Measurements from ENCODE around the gene MCF2L.

MCF2L gene

GRCh38 chr13:112968910-112969691 lies at the start of gene MCF2L:
Gene MCF2L, plus strand, starts transcription at chr13:112969214. Its CDS starts 166 bp downstream, at chr13:112969380.
- no peak for DNase-seq

DNA sequence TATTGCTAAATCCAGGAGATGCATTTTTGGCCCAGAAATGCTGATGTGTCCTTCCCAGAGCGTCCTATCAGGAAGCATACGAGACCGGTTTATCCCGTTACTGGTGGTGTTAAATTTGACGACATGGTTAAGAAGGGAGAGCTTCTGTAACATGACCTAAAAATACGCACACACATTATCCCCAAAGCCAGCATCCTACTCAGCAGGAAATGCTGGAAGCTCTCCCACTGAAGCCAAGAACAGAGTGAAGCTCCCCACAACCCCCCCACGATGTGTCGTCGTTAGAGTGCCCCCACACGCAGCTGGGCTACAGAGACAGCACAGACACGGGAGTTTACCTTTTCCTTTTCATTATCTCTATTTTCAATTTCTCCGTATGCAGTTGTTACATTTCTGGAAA lies 45.1 kb upstream of the MCF2L start:
- no peak for DNase-seq

DNA sequence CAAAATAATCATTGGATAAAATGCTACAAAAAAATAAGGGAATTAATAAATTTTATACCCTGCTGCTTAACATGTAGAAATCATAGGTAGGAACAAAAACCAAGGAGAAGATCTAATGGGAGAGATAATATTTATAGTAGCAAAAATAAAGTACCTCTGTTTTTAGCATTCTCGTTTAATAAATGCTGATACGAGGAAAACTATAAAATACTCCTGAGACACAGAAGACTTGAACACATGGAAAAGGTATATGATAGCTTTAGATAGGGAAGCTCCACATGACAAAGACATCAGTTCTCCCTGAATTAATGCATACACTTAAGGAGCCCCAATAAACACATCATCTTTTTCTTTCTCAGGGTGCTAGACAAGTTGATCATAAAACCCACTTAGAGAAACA lies 44.6 kb upstream of the MCF2L start:
- no peak for DNase-seq

DNA sequence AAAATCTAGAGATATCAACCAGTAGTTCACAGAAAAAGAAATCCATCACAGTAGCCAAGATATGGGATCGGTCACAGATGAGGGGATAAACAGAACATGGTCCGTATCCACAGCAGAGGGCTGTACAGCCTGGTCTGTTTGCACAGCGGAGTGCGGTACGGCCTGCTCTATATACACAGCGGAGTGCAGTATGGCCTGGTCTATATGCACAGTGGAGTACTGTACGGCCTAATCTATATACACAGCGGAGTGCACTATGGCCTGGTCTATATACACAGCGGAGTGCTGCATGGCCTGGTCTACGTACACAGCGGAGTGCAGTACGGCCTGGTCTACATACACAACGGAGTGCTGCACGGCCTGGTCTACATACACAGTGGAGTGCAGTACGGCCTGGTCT lies 43.0 kb upstream of the MCF2L start:
- no peak for DNase-seq

- no peak for DNase-seq
Measured at GRCh38 chr13:112926993-112927392, 42.0 kb upstream of the MCF2L start.

- no peak for DNase-seq
Measured at GRCh38 chr13:112928020-112928971, 40.7 kb upstream of the MCF2L start.

GRCh38 chr13:112928972-112929782 lies 39.8 kb upstream of the MCF2L start:
- DNase-seq: no peak

GRCh38 chr13:112929783-112930055 lies 39.3 kb upstream of the MCF2L start:
- no peak for DNase-seq

DNA sequence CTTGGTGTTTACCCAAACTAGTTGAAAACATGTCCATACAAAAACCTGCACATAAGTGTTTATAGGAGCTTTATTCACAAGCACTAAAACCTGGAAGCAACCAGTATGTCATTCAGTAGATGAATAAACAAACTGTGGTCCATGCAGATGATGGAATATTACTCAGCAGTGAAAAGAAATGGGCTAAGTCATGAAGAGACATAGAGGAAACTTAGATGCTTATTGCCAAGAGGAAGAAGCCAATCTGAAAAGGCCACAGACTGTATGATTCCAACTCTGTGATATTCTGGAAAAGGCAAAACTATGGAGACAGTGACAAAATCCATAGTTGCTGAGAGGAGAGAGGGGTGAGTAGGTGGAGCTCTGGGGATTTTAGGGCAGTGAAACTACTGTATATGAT lies 38.8 kb upstream of the MCF2L start:
- DNase-seq: no peak

DNA sequence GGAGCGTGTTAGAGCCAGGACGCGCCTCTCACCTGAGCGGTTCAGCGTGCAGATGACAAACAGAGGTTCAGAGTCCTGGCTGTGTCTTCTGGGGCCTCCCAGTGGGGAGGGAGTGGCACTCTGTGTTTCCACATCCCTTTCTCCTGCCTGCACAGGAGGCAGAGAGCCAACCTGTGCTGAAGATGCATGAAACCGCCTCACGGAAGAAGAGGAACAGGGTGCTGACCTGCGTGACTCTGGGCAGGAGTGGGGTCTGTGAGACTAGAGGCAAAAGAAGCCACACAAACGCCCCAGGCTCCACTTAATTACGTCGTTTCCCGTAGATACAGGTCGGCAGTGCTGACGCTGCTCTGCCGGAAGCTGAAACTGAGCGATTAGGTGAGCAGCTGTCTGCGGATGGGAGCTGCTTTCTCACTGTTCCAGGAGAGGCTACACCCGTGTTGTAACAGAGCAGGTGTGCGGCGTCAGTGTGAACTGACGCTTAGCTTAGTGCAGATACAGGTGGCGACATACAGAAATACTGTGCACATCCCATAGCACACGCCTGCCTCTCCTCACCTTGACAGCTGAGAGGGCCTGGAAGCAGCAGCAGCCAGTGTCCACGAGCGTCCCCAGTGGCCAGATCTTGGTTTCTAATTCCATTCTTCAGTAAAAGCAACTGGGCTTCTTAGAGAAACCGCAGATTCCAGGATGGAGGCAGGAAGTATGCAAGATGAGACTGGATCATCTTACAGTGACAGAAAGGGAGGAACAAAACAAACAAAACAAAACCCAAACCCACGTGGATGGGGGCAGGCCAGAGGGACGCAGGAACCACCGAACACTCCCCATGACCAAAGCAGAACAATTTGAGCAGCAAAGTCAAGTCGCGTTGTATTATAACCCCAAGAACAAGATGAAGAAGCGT lies 37.7 kb upstream of the MCF2L start:
- DNase-seq: no peak

- no peak for DNase-seq
Measured at GRCh38 chr13:112932971-112933370, 36.0 kb upstream of the MCF2L start.

DNA sequence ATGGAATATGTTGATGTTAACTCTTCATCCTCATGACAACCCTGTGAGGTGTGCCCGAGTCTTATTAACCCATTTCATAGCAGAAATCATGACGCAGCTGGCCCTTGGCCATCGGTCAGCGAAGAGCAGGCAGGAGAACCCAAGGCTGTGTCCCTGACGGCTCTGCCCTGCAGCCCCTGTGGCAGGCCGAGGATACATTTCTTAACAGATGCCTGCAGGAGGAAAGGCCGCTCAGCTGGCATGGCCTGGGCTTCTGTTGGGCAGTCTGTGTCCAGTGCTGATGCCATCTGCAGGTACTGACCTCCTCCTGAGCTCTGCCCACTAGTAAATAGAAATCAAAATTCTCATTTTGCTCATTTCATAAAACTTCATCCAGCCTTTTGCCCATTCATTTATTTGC lies 35.4 kb upstream of the MCF2L start:
- DNase-seq: no peak

- no peak for DNase-seq
Measured at GRCh38 chr13:112934078-112934477, 34.9 kb upstream of the MCF2L start.

DNA sequence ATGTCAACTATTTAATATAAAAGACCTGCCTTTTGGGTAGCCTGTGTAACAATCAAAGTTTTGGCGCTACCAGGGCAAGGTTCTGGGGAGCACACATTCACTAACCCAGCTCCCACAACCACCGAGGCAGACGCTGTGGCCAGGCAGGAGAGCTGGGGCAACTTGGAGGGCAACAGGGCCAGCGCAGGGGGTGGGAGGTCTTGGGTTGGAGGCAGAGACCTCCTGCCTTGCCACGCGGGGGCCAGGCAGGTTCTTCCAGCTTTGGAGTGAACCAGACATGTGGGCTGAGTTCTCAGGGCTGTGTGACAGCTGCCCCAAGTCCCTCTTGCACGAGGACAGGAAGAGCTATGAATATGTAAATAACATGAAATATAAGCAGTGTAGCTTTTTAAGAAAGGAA lies 30.3 kb upstream of the MCF2L start:
- DNase-seq: no peak

- DNase-seq: no peak
Measured at GRCh38 chr13:112940236-112940635, 28.8 kb upstream of the MCF2L start.

- DNase-seq: no peak
Measured at GRCh38 chr13:112941349-112941748, 27.7 kb upstream of the MCF2L start.

DNA sequence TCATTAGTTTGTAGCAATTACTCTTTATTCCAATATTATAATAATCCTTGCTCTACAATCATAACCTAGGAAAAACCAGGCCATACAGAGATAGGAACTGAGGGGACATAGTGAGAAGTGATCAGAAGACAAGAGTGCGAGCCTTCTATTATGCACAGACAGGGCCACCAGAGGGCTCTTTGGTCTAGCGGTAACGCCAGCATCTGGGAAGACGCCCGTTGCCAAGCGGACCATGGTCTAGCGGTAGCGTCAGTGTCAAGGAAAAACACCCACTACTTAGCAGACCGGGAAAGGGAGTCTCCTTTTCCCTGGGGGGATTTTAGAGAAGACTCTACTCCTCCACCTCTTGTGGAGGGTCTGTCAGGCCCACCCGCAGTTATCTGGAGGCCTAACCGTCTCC lies 27.2 kb upstream of the MCF2L start:
- peak; percentile 10 to 35 for DNase-seq

DNA sequence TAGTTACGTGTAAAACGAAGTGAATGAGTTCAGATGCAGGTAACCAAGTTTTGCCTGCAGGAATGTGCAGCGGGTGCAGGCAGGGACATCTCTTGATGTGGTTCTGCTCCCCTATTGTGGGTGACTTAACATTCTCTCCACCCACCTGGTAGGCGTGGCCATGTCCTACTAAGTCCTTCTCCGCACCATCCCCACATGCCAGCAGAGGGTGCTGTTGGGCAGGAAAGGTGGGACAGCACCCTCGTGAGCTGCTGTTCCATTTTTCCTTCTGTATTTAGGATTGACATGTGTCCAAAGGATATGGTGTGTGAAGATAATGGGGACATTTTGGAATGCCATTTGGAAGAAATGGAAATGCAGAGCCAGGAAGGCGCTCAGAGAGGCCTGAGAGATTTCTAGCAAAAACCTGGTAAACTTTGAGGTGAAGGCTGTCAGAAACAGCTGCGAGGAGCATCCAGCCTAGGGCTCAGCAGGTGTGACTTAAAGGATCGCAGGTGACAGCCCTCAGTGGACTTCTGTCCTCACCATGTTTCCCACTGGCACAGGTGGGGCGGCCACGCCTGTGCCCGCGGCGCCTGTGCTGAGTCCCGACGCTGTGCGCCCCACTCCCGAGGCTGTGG lies 26.2 kb upstream of the MCF2L start:
- DNase-seq: peak; percentile 86 to 92

- peak in 1 of 2 experiments; percentile 17 for DNase-seq
Measured at GRCh38 chr13:112943309-112944125, 25.5 kb upstream of the MCF2L start.

GRCh38 chr13:112947796-112948195 lies 21.2 kb upstream of the MCF2L start:
- no peak for DNase-seq

Measured in Kasumi-1 (cell line).